HG02798 (cell line): ENCODE measurements around the gene LSM7.

Experiments
- ATAC-seq: cut with Tn5 transposase; IDR thresholded peaks from one replicate; pipeline ENCODE4 v1.9.1; 2021; ENCODE audit warnings: mild to moderate bottlenecking; ENCODE audit not compliant: unreplicated experiment, poor library complexity

LSM7 gene

DNA sequence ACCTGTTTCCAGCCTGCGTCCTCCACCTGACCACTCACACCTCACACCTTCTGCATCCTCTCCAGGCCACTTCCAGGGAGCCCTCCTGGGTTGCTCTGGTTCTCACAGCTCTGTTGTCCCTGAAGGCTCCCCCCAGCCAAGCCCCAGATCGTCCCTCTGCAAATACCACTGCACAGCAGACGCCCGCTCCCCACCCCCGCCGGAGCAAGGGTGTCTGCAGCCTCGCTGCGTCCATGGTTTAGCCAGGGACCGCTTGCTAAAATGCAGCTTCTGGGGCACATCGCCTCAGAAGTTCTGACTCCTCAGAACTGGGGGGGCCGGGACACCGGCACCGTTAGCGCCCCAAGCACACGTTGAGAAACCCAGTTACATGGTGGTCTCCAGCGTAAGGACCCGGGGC lies 21.4 kb downstream of the LSM7 start:
- no peak for ATAC-seq

DNA sequence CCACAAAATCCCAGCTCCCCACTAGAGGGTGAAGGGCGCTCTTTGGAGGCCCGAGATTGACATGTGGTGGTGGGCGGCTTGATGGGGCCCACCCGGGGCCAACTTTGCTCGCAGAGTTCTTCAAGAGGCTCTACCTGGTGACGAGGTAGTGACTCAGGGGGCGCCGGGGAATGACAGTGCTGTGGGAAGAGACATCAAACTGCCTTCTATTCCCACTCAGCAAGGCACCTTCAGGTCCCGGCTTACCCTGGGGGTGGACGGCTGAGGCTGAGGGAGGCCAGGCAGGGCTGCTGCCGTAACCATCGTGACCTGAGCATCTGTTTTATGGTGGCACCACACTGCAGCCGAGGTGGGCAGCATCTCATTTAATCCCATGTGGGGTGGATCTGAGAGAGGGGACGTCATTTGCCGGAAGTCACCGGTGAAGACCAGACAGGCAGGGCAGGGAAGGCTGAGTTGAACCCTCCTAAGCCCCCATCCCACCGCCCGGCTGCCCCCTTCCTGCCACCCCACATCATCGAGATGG lies 22.0 kb downstream of the LSM7 start:
- ATAC-seq: no peak

DNA sequence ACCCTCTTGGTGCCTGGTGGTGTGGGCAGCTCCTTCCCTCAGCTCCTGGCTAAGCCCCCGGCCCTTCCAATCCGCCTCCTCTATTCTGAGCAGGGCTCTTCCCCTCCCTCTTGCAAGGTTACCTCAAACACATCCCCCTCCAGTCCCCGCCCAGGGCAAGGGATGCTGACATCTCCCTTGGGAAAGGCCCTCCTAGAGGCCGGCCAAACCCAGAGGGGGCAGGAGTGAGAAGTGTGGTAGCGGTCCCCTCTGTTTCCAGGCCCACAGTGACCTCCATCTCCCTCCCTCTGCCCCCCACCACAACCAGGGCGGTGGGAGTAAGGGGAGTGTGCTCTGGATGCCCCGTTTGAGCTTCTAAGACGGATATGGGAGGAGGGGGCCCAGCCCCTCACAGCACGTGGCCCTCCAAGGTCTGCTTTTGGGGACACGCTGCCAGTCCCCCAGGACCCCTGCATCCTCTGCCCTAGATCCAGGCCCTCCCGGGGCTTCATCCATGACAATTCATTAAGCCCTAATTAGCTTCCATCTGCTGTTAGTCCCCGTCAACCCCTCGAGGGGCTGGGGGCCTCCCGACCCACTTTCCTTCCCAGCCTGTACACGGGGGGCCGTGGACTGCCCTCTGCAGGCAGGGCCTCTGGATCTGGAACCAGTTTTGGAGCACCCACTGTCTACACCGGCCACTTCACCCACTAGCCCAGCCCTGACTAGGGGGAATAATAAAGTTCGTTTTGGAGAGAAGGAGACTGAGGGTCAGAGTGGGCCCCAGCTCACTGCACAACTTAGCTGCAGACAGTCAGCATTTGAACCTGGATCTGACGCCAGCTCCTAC lies 22.7 kb downstream of the LSM7 start:
- ATAC-seq: no peak

DNA sequence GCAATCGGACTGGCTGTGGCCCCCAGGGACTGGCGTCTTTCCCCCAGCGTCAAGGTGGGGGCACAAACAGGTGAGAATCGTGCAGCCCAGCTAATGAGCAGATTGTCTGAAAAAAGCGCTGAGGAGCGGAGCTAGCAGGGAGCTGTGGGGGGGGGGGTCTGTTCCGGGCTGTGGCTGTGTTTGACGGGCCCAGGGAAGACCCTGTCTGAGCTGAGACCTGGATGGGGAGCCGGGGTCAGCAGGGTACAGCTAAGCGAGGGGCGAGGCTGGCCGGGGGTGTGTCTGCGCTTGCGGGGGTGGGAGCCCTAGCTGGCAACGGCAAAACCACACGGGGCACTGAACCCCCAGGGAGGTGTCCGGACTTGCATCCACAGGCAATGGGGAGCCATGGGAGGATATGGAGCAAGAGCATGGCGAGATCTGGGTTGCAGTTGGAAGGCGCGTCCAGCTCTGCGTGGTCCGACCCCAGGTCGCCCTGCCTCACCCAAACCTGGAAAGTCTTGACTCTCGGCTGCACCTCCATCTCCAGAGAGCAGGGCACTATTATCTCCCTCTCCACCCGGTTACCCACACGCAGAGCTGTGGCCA lies 25.1 kb downstream of the LSM7 start:
- no peak for ATAC-seq

DNA sequence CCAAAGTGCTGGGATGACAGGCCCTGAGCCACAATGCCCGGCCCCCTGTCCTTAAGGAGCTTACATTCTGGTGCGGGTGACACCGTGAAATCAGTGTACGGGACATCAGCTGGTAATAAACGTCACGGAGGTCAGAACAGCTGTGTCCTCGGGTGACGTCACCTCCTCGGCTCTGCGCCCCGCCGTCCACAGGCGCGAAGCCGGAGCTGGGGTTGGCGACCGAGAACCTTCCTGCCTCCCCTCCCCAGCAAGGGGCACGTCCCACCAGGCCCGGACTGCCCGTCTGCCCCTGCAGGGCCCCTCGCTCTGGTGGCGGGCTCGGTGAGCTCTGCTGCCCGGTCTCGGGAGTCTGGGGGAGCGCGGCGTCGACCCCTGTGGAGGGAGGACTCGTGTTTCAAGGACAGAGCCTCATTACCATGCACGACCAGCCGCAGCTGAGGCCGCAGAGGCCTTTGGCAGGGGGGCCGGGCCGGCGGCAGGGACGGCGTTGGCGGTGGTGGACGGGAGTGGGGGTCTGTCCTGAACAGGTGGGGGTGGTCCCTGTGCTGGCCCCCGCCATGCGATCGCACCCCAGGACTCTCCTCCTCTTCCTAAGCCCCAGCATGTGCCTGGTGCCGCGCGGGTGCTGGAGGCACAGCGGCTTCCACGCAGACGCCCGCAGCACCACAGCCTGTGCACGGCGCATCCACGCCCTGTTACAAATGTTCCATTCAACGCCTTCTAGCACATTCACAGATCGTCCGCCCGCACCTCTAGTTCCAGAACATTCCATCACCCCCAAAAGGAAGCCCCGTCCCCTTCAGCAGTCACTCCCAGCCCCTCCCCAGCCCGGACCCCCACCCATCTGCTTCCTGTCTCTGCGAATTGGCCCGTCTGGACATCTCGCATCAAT lies 25.8 kb downstream of the LSM7 start:
- no peak for ATAC-seq

DNA sequence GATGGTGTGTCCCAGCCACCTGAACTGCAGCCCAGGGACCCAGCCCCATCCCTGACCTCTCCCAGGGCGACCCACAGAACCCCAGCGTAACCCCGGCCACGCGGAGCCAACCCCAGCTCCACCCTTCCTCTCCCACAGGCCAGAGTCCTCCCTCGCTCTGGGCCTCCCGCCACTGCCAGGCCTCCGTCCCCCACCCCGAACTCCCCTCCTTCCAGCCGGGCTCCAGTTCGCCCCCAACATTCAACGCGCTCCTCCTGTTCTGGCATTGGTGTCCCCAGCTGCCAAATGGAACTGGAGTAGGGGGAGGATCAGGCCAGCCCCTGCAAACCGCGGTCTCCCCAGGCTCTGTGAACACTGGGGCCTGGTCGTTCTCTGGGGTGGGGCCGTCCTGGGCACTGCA lies 27.9 kb downstream of the LSM7 start:
- no peak for ATAC-seq

DNA sequence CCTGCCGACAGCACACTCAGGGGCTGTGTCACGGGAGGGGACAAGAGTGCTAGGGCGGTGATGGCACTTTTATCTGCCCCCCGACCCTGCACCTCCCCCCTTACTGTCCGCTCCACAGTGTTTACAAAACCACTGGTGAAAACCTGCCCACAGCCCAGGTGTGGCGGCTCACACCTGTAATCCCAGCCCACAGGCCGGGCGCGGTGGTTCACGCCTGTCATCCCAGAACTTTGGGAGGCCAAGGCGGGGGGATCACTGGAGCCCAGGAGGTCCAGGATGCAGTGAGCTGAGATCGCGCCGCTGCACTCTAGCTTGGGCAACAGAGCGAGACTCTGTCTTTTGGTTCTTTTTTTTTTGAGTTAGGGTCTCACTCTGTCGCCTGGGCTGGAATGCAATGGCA lies 32.2 kb downstream of the LSM7 start:
- no peak for ATAC-seq

DNA sequence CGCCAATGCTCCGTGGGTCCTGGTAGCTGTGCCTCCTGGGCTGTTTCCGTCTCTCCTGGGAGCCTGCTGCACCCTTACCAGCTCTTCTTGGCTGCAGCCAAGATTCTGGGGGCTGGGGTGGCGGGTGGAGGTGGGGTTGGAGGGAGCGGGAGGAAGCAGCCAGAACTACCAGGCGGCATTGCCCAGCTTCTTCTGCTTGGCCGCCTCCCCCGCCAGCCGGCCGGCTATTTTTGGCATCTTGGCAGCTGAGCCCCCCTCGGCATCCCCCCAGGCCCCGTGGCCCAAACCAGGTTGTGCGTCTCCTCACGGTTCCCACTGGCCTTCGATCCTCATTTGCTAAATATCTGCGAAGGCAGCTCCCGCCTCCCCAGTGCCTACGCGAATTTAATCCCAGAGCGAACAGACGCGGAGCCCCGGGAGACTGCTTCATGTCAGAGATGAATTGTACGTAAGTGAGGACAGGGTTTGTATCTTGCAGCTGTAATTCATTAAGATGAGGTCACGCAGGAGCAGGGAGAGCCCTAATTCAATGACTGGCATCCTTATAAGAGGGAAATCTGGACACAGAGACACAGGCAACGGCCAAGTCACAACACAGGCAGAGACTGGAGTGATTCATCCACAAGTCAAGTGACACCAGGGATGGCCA lies 33.6 kb downstream of the LSM7 start:
- no peak for ATAC-seq

DNA sequence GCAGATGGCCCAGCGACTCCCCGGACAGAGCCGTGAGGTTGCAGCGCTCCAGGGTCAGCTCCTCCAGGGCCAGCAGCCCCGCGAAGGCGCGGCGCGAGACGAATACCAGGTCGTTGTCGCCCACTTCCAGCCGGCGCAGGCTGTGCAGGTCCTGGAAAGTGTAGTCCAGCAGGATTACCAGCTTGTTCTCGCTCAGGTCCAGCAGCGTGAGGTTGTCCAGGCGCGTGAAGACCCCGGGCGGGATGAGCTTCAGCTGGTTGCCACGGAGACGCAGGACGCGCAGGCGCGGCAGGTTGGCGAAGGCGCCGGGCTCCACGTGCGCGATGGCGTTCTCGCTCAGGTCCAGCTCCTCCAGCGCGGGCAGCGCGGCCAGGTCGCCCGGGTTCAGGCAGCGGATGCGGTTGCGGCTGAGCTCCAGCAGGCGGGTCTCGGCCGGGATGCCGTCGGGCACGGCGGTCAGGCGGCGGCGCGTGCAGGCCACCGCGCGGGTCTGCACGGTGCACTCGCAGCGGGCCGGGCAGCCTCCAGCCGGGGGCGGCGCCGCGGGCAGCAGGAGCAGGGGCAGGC lies 37.1 kb downstream of the LSM7 start:
- no peak for ATAC-seq

DNA sequence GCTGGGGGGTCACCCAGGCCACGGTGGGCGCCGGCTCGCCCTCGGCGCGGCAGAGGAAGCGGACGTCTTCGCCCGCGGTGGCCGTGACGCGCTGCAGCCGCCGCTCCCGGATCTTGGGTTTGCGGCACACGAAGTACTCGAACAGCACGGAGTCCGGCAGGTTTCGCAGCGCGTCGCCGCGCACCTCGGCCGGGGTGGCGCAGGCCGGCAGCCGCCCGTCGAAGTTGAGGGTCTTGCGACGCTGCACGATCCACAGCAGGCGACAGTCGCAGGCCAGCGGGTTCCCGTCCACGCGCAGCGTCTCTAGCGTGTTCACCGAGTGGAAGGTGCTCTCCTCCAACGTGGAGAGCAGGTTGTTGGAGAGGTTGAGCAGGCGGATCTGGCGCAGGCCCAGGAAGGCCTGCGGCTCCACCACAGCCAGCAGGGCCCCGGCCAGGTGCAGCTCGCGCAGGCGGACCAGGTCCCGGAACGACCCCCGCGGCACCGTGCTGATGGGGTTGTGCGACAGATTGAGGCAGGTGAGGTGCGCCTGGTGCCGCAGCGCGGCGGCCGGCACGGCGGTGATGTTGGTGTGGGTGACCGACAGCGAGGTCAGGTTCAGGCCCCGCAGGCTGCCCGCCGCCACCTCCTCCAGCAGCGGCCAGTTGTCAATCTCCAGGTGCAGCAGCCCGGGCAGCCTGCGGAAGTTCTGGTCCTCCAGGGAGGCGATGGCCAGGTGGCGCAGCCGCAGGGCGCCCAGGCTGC lies 37.8 kb downstream of the LSM7 start:
- ATAC-seq: no peak

DNA sequence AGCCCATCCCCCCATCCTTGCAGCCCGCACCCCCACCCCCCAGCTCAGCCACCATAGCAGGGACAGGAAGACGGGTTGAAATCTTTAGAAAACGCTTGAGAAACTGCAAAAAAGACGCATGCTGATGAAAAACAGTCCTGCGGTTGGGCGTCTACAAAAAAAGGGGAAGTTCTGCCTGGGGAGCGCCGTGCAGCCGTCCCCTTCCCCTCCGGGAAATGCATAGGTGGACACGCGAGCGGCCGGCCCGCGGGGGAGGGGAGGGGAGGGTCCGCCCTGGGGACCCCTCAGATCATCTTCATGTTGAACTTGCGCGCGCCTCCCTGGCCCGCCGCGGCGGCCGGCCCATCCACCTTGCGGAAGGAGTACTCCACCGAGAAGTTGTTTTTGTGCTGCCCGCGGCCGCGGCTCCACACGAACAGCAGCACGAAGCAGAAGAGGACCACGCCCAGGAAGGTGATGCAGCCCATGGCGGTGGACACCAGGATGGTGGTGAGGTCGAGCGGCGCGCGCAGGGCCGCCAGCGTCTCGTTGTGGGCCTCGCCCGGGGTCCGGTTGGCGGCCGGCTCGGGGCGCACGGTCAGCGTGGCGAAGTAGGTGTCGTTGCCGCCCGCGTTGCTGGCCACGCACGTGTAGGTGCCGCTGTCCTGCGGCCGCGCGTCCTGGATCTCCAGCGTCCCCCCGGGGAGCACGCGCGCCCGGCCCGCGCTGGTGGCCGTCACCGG lies 38.5 kb downstream of the LSM7 start:
- no peak for ATAC-seq

DNA sequence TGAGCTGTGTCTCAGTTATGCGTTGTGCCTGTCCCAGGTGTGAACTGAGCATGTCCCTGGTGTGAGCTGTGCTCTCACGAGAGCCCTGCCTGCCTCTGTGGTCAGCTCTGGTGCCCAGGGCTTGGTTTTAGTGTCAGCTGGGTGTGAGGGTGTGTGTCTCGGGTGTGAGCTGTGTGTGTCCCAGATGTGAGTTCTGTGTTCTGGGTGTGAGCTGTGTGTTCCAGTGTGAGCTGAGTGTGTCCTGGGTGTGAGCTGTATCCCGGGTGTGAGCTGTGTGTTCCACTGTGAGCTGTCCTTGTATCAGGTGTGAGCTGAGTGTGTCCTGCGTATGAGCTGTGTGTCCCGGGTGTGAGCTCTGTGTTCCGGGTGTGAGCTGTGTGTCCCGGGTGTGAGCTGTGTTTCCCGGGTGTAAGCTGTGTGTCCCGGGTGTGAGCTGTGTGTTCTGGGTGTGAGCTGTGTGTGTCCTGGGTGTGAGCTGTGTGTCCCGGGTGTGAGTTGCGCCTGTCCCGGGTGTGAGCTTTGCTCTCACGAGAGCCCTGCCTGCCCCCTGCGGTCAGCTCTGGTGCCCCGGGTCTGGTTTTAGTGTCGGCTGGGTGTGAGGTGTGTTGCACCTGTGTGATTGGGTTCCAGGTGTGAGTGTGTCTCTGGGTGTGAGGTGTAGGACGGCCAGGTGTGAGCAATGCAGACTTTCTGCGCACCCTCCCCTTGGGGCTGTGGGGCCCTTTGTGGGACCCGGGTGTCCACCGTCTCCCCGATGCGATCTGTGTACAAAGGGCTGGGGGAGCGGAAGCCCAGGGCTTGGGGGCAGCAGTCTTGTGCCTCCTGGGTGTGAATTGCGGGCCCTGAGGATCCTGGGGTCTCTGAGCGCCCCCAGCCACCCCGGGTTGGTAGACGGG lies 39.3 kb downstream of the LSM7 start:
- ATAC-seq: no peak

DNA sequence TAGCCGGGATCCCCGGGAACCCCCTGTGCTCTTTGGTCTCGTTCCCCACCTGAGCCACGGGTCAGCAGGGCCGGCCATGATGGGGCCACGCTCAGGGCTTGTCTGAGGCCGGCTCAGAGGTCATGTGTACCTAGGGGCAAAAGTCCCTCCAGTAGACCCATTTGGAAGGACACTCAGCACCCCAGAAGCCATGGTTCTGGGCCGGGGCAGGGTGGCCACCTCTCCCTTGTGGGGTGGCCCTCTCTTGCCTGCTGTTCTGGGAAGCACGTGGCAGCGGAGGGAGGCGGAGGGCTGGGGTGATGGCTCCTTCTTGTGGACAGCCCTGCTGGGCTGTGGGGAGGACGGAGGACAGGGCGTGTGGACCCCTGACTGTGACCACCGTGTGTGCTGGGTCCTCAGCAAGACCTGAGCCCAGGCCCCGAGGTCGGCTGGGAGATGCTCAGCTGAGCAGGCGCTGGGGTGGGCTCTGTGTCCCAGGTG lies 40.0 kb downstream of the LSM7 start:
- ATAC-seq: no peak

DNA sequence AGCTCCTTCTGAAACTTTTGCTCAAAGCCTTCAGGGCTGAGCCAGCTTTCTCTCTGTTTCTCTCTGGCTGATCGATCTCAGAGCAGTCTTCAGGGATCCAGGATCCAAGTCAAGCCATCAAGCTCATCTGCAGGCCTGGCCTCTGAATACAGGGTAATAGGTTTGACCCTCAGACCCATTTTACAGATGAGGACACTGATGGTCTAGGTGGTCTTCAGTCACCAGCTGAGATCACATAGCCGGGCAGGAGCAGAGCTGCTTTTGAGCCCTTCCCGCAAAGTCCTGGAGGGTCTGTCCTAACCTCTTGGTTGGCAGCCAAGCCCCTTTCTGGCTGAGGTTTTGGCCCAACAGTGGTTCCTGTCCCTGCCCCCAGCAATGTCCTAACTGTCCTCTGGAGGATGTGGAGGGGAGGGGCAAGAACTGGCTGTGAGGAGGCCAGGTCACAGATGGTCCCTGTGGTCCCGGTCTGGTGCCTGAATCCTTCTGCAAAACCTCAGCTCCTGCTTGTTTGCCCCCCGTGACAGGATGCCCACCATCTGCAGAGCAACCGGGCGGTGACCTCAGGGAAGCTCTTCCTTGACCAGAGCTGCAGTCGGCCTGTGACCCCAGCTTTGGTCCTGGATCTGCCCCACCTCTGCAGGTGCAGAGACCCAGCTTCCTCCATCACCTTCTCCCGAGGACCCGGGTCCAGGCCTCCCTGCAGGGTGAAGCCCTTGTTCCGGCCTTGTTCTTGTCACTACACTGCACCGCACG lies 40.6 kb downstream of the LSM7 start:
- no peak for ATAC-seq

DNA sequence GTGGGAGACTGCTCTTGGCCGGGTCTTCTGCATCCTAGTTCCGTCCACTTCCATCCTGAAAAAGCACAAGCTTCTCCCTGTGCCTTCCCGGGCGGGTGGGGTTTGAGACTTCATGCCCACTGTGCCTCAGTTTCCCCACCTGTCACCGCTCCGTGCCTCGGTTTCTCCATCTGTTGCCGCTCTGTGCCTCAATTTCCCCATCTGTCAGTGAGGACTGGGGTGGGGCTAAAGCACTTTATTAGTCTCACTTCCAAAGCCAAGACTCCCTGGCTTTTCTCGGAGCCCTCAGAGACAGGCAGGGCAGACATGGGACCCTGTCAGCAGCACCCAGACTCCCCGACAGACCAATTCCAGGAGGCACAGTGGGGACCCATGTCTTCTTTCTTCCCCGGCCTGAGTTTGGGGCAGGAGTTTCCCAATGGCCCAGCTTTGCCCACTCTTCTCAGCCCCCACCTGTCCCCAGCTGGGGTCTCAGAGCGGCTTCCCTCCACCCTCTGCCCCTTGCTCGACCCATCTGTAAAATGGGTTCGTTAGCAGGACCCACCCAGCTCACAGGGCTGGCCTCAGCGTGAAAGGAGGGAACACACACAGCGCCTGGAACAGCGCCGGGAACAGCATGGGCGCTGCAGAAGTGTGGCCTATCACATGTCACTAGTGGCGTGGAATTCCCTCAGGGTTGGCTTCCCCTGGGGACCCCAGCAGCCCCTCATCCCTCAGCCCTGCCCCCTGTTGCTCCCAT lies 41.8 kb downstream of the LSM7 start:
- no peak for ATAC-seq

DNA sequence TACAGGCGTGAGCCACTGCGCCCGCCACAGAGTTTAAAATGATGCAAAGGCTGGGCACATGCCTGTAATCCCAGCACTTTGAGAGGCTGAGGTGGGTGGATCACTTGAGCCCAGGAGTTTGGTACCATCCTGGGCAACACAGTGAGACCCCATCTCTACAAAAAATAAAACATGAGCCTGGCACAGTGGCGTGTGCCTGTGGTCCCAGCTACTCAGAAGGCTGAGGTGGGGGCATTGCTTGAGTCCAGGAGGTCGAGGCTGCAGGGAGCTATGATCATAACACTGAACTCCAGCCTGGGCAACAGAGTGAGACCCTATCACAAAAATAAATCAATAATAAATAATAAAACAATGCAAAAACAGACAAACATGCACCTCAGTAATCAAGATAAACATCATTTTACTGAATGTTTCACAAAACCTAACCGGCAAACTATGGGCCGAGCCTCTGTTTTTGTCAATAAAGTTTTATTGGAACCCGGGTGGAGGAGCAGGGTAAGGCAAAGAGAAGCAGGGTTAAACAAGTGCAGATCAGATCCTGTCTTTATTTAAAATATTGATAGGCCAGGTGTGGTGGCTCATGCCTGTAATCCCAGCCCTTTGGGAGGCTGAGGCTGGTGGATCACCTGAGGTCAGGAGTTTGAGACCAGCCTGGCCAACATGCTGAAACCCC lies 44.4 kb downstream of the LSM7 start:
- no peak for ATAC-seq
